Body of pancreas (tissue), 4 donors: ENCODE measurements around the gene PKIB. TPM values are rescaled to one million over a fixed set of nuclear protein-coding genes. Genes with fewer than 3 reads are reported as not detected.
"Not testable (repeated sequence)": the region's sequence is repeated elsewhere in the genome, so short reads cannot be mapped to it uniquely, and the experiment has no call there.

Source experiments
- ATAC-seq: fragments of 150-250 bp; one replicate; pipeline ENCODE4 v1.9.1; 2016
- DNase-seq, 4 donors: peaks; one replicate each; pipeline ENCODE4 v3.0.0-alpha.2; 2019
- H3K27ac ChIP-seq, 4 donors: fragments of 200-600 bp; sonication (generic); 1 replicate in 3 of 4; 2 replicates in 1 of 4; pipeline versions ENCODE4 v1.5.1 to v1.6.1; 2016 to 2019; ENCODE audit warnings: mild to moderate bottlenecking in 1 of 4, mixed read lengths in 1 of 4, moderate library complexity in 1 of 4
- H3K27me3 ChIP-seq, 2 donors: fragments of 200-600 bp; sonication (generic); one replicate each; pipeline ENCODE4 v1.6.0; 2016; ENCODE audit warnings: mild to moderate bottlenecking in 1 of 2
- H3K36me3 ChIP-seq, 2 donors: fragments of 200-600 bp; sonication (generic); replicated peaks in 1 of 2; 2 replicates each; pipeline ENCODE4 v1.5.1; 2016; ENCODE audit warnings: low read depth in 2 of 2; ENCODE audit not compliant: insufficient read depth in 1 of 2
- H3K4me1 ChIP-seq: fragments of 200-600 bp; sonication (generic); one replicate; pipeline ENCODE4 v1.6.0; 2016
- H3K4me3 ChIP-seq, 2 donors: fragments of 200-600 bp; sonication (generic); 1 replicate in 1 of 2; 2 replicates in 1 of 2; pipeline ENCODE4 v1.5.1; 2016 to 2019
- H3K9me3 ChIP-seq, 3 donors: fragments of 200-600 bp; sonication (generic); 1 replicate in 2 of 3; 2 replicates in 1 of 3; pipeline ENCODE4 v1.5.1; 2016
- POLR2A ChIP-seq, 3 donors: fragments of 450-650 bp; IDR thresholded peaks; one replicate each; pipeline ENCODE4 v1.6.1; 2016; ENCODE audit warnings: antibody characterized with exemption in 3 of 3, mild to moderate bottlenecking in 2 of 3
- WGBS, 2 donors: methylation state at CpG; one replicate each; pipeline ENCODE4 v1.1.5; 2017; 5-methylcytosine and 5-hydroxymethylcytosine counted together
- intact Hi-C: fragments of 100-400 bp; cut with DNase I; formaldehyde crosslinking; loops from one replicate; pipeline ENCODE4 v1.15.1; 2023
- total RNA-seq, 2 donors: library from RNA; depleted of rRNA; stranded (reverse); fragments of >200 nt; gene quantifications; one replicate each; pipeline ENCODE4 v1.1.0, GENCODE V29; 2016
- TF ChIP-seq, protein P1 (sequence below), 7 experiments: fragments of 450-650 bp in 4 of 7; fragments of 200-600 bp in 3 of 7; sonication (generic) in 3 of 7; IDR thresholded peaks; one replicate each; pipeline ENCODE4 v1.5.1; 2016 to 2019; ENCODE audit warnings: antibody characterized with exemption in 7 of 7

Gene PKIB
- total RNA-seq, 2 donors from 2014 or later, result 13.0 TPM; not detected in 1

DNA sequence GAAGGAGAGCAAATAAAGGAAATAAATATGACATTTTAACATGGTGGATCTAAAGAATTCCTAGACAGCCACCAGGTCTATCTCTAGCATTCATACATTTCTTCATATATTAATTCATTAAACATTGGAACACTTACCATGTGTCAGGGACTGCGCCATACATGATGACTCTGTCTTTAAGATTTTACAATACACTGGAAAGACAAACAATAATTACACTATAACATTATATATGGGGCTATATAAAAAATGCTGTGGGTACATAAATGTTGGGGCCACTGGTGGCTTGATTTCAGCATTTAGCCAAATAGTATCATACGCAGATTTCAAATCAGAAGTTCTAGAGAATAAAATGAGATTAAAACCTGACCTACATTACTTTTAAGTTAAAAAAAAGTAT lies 33.3 kb upstream of the PKIB start:
- Histone ChIP-seq H3K9me3 (no peaks in the 10 kb centered on the region), H3K4me3 (no peak overlapping the region), H3K27ac (no peak overlapping the region), H3K27me3 (no peaks in the 10 kb centered on the region), H3K36me3 (no peaks in the 10 kb centered on the region), H3K4me1 (no peaks in the 10 kb centered on the region)
- TF ChIP-seq, protein P1, sequence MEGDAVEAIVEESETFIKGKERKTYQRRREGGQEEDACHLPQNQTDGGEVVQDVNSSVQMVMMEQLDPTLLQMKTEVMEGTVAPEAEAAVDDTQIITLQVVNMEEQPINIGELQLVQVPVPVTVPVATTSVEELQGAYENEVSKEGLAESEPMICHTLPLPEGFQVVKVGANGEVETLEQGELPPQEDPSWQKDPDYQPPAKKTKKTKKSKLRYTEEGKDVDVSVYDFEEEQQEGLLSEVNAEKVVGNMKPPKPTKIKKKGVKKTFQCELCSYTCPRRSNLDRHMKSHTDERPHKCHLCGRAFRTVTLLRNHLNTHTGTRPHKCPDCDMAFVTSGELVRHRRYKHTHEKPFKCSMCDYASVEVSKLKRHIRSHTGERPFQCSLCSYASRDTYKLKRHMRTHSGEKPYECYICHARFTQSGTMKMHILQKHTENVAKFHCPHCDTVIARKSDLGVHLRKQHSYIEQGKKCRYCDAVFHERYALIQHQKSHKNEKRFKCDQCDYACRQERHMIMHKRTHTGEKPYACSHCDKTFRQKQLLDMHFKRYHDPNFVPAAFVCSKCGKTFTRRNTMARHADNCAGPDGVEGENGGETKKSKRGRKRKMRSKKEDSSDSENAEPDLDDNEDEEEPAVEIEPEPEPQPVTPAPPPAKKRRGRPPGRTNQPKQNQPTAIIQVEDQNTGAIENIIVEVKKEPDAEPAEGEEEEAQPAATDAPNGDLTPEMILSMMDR (IDR thresholded peaks at IDR 0.05), result no peak
- TF ChIP-seq POLR2A (IDR thresholded peaks at IDR 0.05), result no peak
- no peak for ATAC-seq
- intact Hi-C loops, result no loop called here
- 89 to 98% methylated on average over 2 of the region's 2 CpGs for WGBS, 2 donors
- DNase-seq, result no peak

DNA sequence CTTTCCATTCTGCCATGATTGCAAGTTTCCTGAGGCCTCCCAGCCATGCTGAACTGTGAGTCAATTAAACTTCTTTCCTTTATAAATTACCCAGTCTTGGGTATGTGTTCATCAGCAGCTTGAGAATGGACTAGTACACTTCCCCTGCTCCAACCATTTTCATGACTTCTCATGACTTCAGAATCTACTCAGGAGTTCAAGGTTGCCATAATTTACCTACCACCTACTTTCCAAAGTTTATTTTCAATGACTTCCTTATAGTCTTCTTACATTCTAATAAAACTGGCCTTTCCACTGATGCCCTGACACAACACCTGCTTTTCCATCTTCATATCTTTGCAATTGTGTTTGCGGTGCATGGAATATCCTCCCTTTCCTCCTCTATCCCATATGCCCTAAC lies 31.2 kb upstream of the PKIB start:
- H3K4me1 ChIP-seq, result no peaks in the 10 kb centered on the region
- no peaks in the 10 kb centered on the region for H3K27me3 ChIP-seq
- no peaks in the 10 kb centered on the region for H3K36me3 ChIP-seq
- no peak for TF ChIP-seq POLR2A (IDR thresholded peaks at IDR 0.05)
- TF ChIP-seq, protein P1 (IDR thresholded peaks at IDR 0.05), result no peak
- no peak overlapping the region for H3K27ac ChIP-seq
- ATAC-seq (no peak), DNase-seq (no peak)
- H3K4me3 ChIP-seq, result no peak overlapping the region
- intact Hi-C loops, result no loop called here
- WGBS, 2 donors, result 98 to 100% methylated on average over 1 of the region's 1 CpG
- H3K9me3 ChIP-seq, result no peaks in the 10 kb centered on the region

DNA sequence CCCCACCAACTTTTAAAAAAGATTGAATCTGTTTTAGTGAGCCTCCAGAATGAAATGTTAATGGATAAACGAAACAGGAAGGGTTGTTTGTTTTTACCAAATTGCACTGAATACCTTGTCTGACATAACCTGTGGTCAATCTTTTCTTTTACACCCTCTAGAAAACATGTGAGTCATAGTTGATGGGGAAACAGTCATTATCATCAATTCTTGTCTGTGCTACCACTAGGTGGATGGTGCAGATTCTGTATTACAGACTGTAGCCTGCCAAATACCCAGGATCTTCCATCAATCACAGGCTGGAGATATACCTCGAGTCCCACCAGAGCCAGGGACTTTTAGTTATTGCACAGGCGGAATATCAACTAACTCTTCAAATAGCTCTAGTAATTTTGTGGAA lies 29.5 kb upstream of the PKIB start:
- Histone ChIP-seq H3K4me1 (no peaks in the 10 kb centered on the region), H3K27me3 (no peaks in the 10 kb centered on the region), H3K4me3 (no peak overlapping the region), H3K9me3 (no peaks in the 10 kb centered on the region), H3K36me3 (no peaks in the 10 kb centered on the region), H3K27ac (no peak overlapping the region)
- intact Hi-C loops, result no loop called here
- no peak for ATAC-seq
- DNase-seq, result no peak
- TF ChIP-seq POLR2A (IDR thresholded peaks at IDR 0.05), result no peak
- TF ChIP-seq, protein P1 (IDR thresholded peaks at IDR 0.05), result no peak
- WGBS, 2 donors, result 56 to 67% methylated on average over 3 of the region's 3 CpGs

DNA sequence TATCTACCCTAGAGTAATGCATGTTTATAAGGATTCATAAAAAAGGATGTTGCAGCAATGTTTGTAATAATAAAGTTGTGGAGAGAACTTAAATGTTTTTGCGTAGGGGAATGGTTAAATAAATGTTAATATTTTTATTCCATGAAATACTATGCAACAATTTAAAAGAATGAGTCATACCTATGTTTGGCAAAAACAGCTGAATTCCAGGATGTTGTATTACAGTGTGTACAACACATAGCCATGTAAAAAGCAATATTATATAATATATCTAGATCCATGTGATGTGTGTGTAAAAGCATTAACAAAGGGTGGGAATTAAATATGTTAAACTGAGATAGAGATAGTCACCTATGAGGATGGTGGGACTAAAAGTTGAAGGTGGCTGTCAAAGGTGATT lies 21.1 kb upstream of the PKIB start:
- Histone ChIP-seq H3K4me3 (no peak overlapping the region), H3K36me3 (no peaks in the 10 kb centered on the region), H3K9me3 (no peaks in the 10 kb centered on the region), H3K27me3 (no peaks in the 10 kb centered on the region), H3K27ac (no peak overlapping the region), H3K4me1 (no peaks in the 10 kb centered on the region)
- intact Hi-C loops, result no loop called here
- WGBS, 2 donors, result 89 to 94% methylated on average over 1 of the region's 1 CpG
- no peak for TF ChIP-seq POLR2A (IDR thresholded peaks at IDR 0.05)
- TF ChIP-seq, protein P1 (IDR thresholded peaks at IDR 0.05), result no peak
- DNase-seq (no peak), ATAC-seq (no peak)

DNA sequence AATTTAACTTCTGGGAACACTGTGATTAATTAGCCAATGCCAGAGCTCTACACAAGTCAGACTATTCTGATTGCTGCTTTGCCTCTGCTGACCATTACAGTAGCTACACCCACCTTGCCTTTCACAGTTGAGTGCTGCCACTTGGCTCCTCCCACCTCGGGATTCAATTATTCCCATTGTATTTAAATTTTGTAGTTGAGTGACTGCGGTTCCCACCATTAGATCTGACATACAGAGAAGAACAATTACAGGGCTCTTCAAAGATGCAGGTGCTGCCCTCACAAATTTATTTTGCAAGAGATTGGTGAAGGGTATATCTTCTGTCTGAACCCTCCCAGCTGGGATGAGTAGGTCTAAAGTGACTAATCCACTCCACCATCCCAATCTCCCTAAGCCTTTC lies 11.9 kb upstream of the PKIB start:
- H3K27me3 ChIP-seq, H3K36me3 ChIP-seq, H3K9me3 ChIP-seq, ATAC-seq, H3K4me1 ChIP-seq, intact Hi-C loops, H3K27ac ChIP-seq, DNase-seq, H3K4me3 ChIP-seq: not testable (repeated sequence)
- 59 to 82% methylated on average over 2 of the region's 2 CpGs for WGBS, 2 donors
